Measurements from ENCODE around the gene UBA5. TPM values are rescaled to one million over a fixed set of nuclear protein-coding genes. Genes with fewer than 3 reads are reported as not detected.

UBA5 gene
- total and polyA plus RNA-seq, 9 of the 15 experiments (the other 6 are each of a cell fraction or from before 2014, with no cell fraction given) = 8.1 to 71.1 (median 29.4) TPM

GRCh38 chr3:132652640-132653270 lies 7.4 kb upstream of the UBA5 start:
- ChIA-PET CTCF (ENCODE audit: low intra/inter-chr PET ratio) (no interaction called here), POLR2A (no interaction called here)
- Histone ChIP-seq H4K20me1 (replicated peaks; ENCODE audit: control insufficient read depth, insufficient read depth, low read length) (no peaks in the 10 kb centered on the region), H3K27ac (ENCODE audit: extremely low read depth, low read depth, low read length) (no peak overlapping the region), H3K79me2 (ENCODE audit: control insufficient read depth, insufficient read depth, low read length) (no peaks in the 10 kb centered on the region), H3K9me1 (ENCODE audit: control insufficient read depth, insufficient read depth, low read length) (no peaks in the 10 kb centered on the region), H3K9me3 (replicated peaks; ENCODE audit: control insufficient read depth, insufficient read depth, low read depth, low read length) (no peaks in the 10 kb centered on the region), H3K36me3 (ENCODE audit: control insufficient read depth, insufficient read depth, low read length) (no peaks in the 10 kb centered on the region), H3K4me3 (no peak overlapping the region), H3K4me1 (replicated peaks in 1 of 2; ENCODE audit: control insufficient read depth in 2 of 2, insufficient read depth in 2 of 2, low read length in 2 of 2) (no peaks in the 10 kb centered on the region; a peak in 1 of 5 replicates), H3K9ac (ENCODE audit: insufficient read depth in 1 of 2, low read depth in 2 of 2, low read length in 2 of 2) (no peak overlapping the region), H2AFZ (ENCODE audit: low read depth, low read length) (no peak overlapping the region), H3K27me3 (ENCODE audit: control insufficient read depth in 2 of 2, insufficient read depth in 2 of 2, low read length in 2 of 2) (no peaks in the 10 kb centered on the region), H3K4me2 (ENCODE audit: insufficient read depth, low read length) (no peak overlapping the region)
- WGBS (ENCODE audit: insufficient coverage, low coverage, missing lambda C conversion rate) = 45% methylated on average over 1 of the region's 1 CpG
- TF ChIP-seq HEY1 (CRISPR knock-in tag; IDR thresholded peaks at IDR 0.05; ENCODE audit: borderline replicate concordance) (no peak), TAF9B (IDR thresholded peaks at IDR 0.05; ENCODE audit: partially characterized antibody) (no peak), ZNF175 (CRISPR knock-in tag; IDR thresholded peaks at IDR 0.05; ENCODE audit: low read depth) (no peak)
- no peak for ATAC-seq
- no peak for DNase-seq (ENCODE audit: extremely low read depth in 1 of 4, low spot score in 3 of 4)
- BruUV-seq (replicated peaks) = no TSS peak
- in situ Hi-C loops (cut with MboI) = no loop called here
- intact Hi-C loops (cut with micrococcal nuclease) = loop anchor here (10.0 kb wide), 1 partner anchor 392 kb away; no protein-coding TSS in a partner anchor
- no peak for FAIRE-seq

- DNase-seq (ENCODE audit: extremely low read depth in 1 of 4, low spot score in 3 of 4) (peak in 2 of 4 experiments; percentile 5 to 31), ATAC-seq (no peak; the same call in 2 of the 3 replicates), FAIRE-seq (no peak)
- H2AFZ ChIP-seq (ENCODE audit: low read depth, low read length) = no peak overlapping the region
- no peaks in the 10 kb centered on the region for H3K9me1 ChIP-seq (ENCODE audit: control insufficient read depth, insufficient read depth, low read length)
- POLR2A ChIA-PET = no interaction called here
- CTCF ChIA-PET (ENCODE audit: low intra/inter-chr PET ratio) = no interaction called here
- no TSS peak for BruUV-seq (replicated peaks)
- H3K4me2 ChIP-seq (ENCODE audit: insufficient read depth, low read length) = no peak overlapping the region
- H3K36me3 ChIP-seq (ENCODE audit: control insufficient read depth, insufficient read depth, low read length) = no peaks in the 10 kb centered on the region
- no peak overlapping the region for H3K4me3 ChIP-seq
- no peaks in the 10 kb centered on the region for H3K9me3 ChIP-seq (replicated peaks; ENCODE audit: control insufficient read depth, insufficient read depth, low read depth, low read length)
- WGBS (ENCODE audit: insufficient coverage, low coverage, missing lambda C conversion rate) = 4% methylated on average over 2 of the region's 2 CpGs
- no peaks in the 10 kb centered on the region; a peak in 2 of 5 replicates for H3K4me1 ChIP-seq (replicated peaks in 1 of 2; ENCODE audit: control insufficient read depth in 2 of 2, insufficient read depth in 2 of 2, low read length in 2 of 2)
- 0 out of 3 replicates have a peak, but pooled peaks cover 1% of the 10 kb centered on the region for H3K79me2 ChIP-seq (ENCODE audit: control insufficient read depth, insufficient read depth, low read length)
- H3K27ac ChIP-seq (ENCODE audit: extremely low read depth, low read depth, low read length) = no peak overlapping the region
- no peaks in the 10 kb centered on the region for H4K20me1 ChIP-seq (replicated peaks; ENCODE audit: control insufficient read depth, insufficient read depth, low read length)
- H3K9ac ChIP-seq (ENCODE audit: insufficient read depth in 1 of 2, low read depth in 2 of 2, low read length in 2 of 2) = no peak overlapping the region
- intact Hi-C loops (cut with micrococcal nuclease) = loop anchor here (10.0 kb wide), 1 partner anchor 391 kb away; no protein-coding TSS in a partner anchor
- no peaks in the 10 kb centered on the region for H3K27me3 ChIP-seq (ENCODE audit: control insufficient read depth in 2 of 2, insufficient read depth in 2 of 2, low read length in 2 of 2)
- in situ Hi-C loops (cut with MboI) = no loop called here
- peak; percentile 84 for TF ChIP-seq CBFA2T3 (IDR thresholded peaks at IDR 0.05)
- TF ChIP-seq ZNF561 (CRISPR knock-in tag; conservative IDR thresholded peaks at IDR 0.05) = no peak
- peak; percentile 50; the same call in 1 of the 2 replicates for TF ChIP-seq SMAD4 (CRISPR knock-in tag; conservative IDR thresholded peaks at IDR 0.05)
- TF ChIP-seq CBFA2T2 (conservative IDR thresholded peaks at IDR 0.05) = peak; percentile 77
- TF ChIP-seq PML (IDR thresholded peaks at IDR 0.05; ENCODE audit: low read length) = peak; percentile 37; the same call in 1 of the 2 replicates
- peak; percentile 55 for TF ChIP-seq CXXC5 (CRISPR knock-in tag; IDR thresholded peaks at IDR 0.05)
- no peak for TF ChIP-seq USF2 (CRISPR knock-in tag; IDR thresholded peaks at IDR 0.05)
- peak; percentile 74; the same call in 1 of the 2 replicates for TF ChIP-seq ZBTB17 (CRISPR knock-in tag; IDR thresholded peaks at IDR 0.05)
- TF ChIP-seq TEAD4 (IDR thresholded peaks at IDR 0.05; ENCODE audit: low read length) = peak; percentile 81
- no peak for TF ChIP-seq TEAD4 (CRISPR knock-in tag; IDR thresholded peaks at IDR 0.05; ENCODE audit: borderline replicate concordance)
- TF ChIP-seq CTCF (IDR thresholded peaks at IDR 0.05 in 2 of 3, conservative IDR thresholded peaks at IDR 0.05 in 1 of 3; ENCODE audit: insufficient read depth in 2 of 3, low read depth in 1 of 3, low read length in 3 of 3) = no peak
- peak; percentile 67 for TF ChIP-seq ARID1B (IDR thresholded peaks at IDR 0.05)
These were observed 5.9 kb upstream of the UBA5 start for GRCh38 chr3:132654190-132654589.

Data from K562 (cell line).